Activated CD4-positive, CD25-positive, alpha-beta regulatory T cell (primary cell): ENCODE data around the gene AKT1S1.
A peak's percentile ranks its signal among the peaks of the same experiment; 100 is the strongest.
"Not testable (repeated sequence)": the region's sequence is repeated elsewhere in the genome, so short reads cannot be mapped to it uniquely, and the experiment has no call there.

ENCODE experiments used
- DNase-seq, 4 experiments: peaks; one replicate each; lab custom pipeline; 2025; lab: John Stamatoyannopoulos, UW

The AKT1S1 gene

DNA sequence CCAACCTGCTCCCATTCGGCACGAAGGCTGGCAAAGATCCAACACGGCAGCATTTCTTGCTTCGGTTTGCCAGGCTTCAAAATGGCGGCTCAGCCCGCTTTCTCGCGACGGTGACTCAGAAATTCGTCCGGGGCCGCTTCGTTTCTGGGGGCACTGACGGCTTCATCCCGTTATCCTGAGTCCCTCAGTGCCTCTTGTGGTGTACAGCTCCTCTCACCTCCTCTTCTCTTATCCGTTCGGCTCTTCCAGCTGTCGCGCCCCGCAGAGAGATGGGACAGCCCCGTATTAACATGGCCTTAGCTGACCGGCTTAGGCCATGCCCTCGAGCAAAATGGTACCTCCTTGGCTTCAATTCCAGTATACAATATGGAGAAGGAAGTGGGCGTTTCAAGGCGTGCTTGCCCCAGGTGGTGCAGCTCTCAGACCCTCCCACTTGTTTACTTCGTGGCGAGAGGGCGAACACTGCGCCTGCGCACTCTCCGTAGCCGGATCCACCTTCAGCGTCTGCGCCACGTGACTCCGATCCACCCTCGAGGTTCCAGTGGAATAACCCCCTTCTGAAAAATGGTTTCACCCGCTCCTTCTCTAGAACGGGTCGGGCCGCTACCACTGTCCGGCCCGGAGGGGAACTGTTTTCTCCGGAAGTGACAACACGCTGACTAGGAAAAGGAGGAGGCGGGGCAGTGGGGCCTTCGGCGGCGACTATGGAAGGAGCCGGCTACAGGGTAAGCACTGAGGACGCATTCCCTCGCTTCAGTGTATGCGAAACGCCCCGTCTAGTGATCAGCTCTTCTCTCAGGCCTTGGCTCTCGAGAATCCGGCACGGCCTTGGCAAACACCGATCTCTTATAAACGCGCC is at the start of gene AKT1S1, which contains the start of gene TBC1D17:
Gene AKT1S1 (minus strand): TSS at position 336 of the 859 bp plus-strand sequence. CDS start 4,060 bp downstream, outside the sequence.
Gene TBC1D17 (plus strand): TSS at position 683 of the 859 bp plus-strand sequence. CDS start 22 bp downstream, at position 705.
- DNase-seq: peak; percentile 93 to 95 (median 94)

DNA sequence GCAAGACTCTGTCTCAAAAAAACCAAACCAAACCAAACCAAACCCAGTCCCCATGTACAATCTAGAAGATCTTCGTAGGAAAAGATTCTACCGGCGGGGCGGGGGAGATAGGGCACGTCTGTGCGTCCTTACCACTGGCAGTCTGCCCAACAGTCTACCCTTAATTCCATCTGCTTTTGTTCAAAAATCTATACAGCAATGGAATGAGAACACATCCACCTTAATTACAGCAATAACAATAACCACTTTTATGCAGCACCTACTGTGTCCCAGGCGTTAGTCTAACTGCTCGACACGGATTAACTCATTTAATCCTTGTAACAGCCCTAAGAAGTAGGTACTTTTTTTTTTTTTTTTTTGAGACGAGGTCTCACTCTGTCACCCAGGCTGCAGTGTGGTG is 49.4 kb upstream of the AKT1S1 start:
- no peak for DNase-seq

- no peak for DNase-seq
Observed at GRCh38 chr19:49925486-49925885, 48.3 kb upstream of the AKT1S1 start.

GRCh38 chr19:49924881-49925210 is 47.7 kb upstream of the AKT1S1 start:
- DNase-seq: not testable (repeated sequence)

GRCh38 chr19:49924004-49924880 is 47.1 kb upstream of the AKT1S1 start:
- DNase-seq: no peak

DNA sequence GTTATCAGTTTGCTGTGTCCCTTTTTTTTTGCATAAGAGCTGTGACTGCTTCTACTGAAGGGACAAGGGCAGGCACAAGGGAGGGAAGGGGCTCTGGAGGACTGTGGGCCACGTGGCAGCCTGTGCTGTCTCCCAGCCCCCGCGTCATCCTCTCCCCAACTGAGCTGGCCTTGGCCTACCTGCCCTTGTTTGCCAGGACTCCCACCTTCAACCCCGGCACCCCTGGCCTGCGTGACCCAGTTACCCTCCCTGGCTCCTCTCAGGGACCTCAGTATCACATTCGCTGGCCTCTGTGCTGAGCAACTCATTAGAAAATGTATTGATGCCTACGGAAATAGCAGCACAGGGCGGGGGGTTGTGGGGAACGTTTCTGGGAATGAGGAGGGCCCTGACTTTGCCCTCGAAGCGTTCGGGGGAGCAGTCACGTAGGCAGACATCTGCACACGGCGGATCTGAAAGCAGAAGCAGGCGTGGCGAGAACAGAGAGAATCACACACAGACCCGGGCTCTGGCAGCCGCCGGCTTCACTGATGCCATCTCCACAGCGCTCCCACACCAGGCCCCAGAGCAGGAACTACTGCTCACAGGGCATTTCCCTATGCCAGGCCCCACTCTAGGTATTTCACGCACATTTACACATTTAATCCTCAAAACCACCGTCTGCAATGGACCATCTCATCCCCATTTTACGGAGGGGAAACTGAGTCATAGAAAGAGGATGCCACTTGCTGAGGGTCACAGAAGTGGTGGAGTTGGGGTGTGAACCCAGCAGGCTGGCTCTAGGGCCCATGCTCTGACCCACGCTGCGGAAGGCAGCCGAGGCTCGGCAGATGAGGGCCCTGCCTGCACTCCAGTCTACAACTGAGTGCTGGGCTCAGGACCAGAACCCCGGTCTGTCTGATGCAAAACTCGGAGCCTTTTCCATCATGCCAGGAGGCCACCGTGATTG is 46.2 kb upstream of the AKT1S1 start:
- no peak for DNase-seq

DNA sequence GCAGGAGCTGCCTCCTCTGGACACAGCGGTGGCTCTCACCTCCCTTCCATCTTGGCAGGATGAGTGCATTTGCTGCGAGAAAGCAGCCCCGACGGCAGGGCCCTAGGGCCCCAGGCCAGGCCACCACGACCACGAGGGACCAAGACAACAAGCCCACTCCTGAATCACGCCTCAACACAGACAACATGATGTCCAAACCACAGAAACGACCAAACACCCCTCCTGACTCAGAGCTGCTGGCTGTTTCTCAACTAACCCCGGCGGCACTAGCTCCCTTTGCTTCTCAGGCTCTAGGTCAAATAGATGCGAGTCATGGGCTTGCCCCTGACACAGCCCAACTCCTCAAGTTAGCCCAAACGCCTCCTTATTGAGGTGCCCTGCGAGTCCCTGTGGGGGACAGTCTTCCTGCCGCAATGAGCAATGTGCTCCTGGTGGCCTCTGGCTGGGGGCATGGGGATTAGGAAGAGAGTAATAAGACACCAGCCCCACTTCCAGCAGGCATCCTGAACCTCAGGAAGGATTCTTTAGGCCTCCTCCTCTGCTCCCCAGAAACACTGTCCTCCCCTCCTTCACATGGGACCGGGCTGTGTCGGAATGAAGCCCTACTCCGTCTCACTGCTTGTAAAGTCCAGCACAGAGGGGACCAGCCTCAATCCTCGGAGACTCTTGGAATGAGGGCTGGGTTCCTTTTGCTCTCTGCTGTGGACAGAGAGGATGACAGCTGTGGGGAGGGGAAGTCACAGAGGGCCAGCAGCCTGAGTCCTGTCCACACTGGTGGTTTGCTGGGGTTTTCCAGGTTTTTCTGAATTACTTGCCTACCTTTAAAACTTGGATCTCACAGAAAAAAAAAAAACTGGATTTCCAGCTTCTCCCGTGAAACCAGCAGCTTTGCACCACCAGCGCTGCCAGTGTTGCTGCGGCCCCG is 45.0 kb upstream of the AKT1S1 start:
- no peak for DNase-seq

DNA sequence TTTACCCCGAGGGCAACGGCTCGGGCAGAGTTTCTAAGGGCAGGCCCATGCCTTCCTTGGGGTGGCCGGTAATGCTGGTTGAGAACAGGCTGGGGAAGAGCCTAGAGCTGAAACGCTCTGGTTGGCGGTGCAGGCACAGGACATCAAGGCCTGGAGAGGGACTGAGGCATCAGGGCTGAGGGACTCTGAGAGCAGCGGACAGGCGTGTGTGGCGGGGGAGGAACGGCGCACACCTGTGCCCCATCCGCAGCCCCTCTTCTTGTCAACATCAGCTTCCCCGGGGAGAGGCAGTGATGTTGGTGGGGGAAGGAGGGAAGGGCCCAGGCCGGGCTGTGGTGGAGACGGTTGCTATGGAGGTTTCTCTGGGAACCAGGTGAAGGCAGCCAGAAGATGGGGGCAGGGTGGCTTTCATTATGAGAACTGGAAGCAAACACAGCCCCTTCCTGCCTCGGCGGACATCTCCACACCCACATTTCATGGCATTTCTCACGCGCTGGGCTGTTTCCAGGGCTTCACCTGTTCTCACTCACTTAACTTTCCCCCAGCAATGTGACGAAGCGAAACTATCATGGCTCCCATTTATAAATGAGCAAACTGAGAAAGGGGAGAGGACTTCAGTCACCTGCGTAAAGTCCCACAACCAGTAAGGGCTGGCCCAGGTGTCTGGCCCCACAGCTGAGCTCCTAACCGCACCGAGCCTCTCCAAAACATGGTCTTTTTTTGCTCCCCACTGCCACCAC is 43.6 kb upstream of the AKT1S1 start:
- DNase-seq: no peak

- no peak for DNase-seq
Observed at GRCh38 chr19:49918089-49918488, 40.9 kb upstream of the AKT1S1 start.

- no peak for DNase-seq
Observed at GRCh38 chr19:49916839-49917733, 39.9 kb upstream of the AKT1S1 start.

GRCh38 chr19:49915271-49915670 is 38.1 kb upstream of the AKT1S1 start:
- DNase-seq: no peak

- no peak for DNase-seq
Observed at GRCh38 chr19:49913720-49914119, 36.6 kb upstream of the AKT1S1 start.

DNA sequence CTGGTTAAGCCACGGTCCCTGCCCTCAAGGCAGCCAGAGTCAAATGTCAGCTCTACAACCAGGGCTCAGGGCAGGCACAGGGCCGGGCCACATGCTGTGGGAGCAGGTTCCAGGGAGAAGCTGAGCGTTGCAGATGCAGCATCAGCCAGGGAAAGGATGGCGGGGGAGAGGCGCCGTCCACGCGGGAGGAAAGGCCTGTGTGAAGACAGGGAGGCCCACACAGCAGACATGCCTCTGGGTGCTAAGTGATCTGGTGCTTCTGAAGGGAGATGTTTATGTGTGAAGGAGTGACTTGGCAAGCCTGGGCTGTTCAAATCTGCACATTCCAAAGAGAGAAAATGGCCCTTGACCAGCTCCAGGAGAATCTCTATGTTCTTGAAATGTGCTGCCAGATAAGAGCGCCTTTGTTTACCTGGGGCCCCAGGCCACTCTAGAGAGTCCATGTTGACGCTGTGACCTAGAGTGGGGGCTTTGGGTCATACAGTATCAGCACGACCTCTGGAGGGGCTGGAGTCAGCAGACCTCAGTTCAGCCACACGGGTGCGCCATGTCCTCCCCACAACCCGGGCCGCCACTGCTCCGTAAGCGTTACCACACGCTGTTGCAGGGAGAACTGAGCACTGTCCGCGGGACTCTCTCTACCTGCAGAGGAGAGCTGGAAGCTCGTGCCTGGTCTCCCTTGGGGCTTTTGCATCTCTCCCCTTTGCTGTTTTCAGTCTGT is 36.0 kb upstream of the AKT1S1 start:
- no peak for DNase-seq

DNA sequence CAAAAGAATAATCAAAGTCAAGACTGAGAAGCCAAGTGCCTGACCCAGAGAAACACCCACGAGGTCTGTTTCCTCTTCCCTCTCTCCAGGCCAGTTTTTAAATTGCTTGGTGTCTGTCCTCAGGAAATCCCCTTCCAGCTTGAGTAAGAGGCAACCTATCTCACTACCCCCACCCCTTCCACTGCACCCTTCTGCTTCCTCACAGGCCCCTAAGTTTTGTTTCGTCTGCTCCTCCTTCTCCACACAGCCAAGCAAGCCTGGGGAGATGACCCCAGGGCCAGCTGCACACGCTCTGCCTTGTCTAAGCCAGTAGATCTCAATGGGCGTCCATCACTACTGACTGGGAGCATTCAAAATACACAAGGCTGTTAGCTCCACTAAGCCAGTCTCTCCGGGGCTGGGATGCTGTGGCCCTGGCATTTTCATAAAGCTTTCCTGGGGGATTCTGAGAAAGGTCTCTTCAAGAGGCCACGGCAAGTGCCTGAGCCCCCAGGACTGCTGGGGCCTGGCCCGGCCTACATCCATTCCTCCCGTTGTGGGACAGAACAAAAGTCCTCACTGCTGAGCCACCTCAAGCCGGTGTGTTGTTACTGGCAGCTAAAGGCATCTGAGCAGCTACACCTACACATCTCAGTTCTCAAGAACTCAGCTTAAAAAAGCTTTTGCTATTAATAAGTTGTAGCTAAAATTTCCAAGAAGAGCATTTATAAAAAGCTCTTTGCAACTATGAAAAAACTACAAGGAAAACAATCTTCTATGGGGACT is 34.4 kb upstream of the AKT1S1 start:
- DNase-seq: no peak

DNA sequence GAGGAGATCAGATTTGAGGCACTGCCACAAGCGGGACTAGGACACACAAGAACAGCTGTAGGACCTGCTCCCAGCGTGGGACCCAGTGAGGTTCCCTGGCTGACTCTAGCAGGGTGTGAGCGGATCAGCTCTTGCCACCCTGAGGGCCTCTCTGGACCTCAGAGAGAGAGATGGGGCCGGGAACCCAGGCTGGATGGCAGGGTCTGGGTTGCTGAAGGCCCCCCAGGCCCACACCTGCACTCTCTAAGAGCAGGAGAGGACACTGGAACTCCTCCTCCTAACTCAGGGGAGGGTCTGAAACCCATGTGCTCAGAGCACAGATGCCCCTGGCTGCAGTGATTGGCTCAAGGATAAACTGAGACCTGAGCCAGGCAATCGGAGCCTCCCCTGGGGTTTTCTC is 33.0 kb upstream of the AKT1S1 start:
- no peak for DNase-seq

GRCh38 chr19:49908480-49909420 is 31.6 kb upstream of the AKT1S1 start:
- DNase-seq: no peak
